Neural cell (in vitro differentiated cells): ENCODE measurements around the gene SNHG17.

Experiments used
- EZH2 ChIP-seq: fragments of 200-600, 300-800 bp; shearing (Covaris generic), sonication (generic); IDR thresholded peaks from 2 replicates; pipeline ENCODE4 v1.6.1; 2014; ENCODE audit warnings: antibody characterized with exemption, low read length, borderline replicate concordance, mild to moderate bottlenecking; ENCODE audit not compliant: insufficient read depth, poor library complexity, severe bottlenecking
- RAD21 ChIP-seq: fragments of 450-650 bp; conservative IDR thresholded peaks from 2 replicates; pipeline ENCODE4 v1.6.1; 2014; ENCODE audit warnings: antibody characterized with exemption, mild to moderate bottlenecking, moderate library complexity
- TAF1 ChIP-seq: IDR thresholded peaks from 2 replicates; pipeline ENCODE4 v1.6.1; 2012; ENCODE audit warnings: low read depth

DNA sequence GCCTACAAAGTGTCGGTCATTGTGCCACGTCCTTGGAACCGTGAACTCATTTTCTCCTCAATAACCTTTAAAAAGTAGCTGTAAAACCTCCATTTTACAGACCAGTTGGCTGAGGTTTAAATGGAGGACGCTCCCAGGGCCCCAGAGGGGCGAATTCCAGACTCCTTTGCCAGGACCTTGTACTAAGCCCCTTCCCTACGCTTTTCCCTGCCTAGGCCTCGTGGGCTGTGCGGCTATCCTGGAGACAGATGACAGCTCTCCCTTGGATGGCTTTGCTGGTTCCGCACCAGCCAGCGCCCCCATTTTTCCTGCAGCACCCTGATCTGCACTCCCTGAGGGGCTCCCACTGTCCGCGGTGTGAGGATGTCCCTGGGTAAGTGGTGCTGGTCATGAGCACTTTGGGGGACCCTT, 12.1 kb upstream of the SNHG17 start:
- TF ChIP-seq RAD21 (no peak), EZH2 (no peak), TAF1 (no peak)
